Lower leg skin (tissue), 3 donors: Measurements from ENCODE around the gene ARHGEF1.

Experiments used
- POLR2A ChIP-seq, 2 donors: fragments of 450-650 bp; IDR thresholded peaks; one replicate each; pipeline ENCODE4 v1.6.1; 2016 to 2017; ENCODE audit warnings: antibody characterized with exemption in 2 of 2, mild to moderate bottlenecking in 1 of 2, moderate library complexity in 1 of 2
- TF ChIP-seq, protein P1 (sequence below), 3 donors: fragments of 450-650 bp; IDR thresholded peaks; one replicate each; pipeline ENCODE4 v1.5.1; 2016; ENCODE audit warnings: antibody characterized with exemption in 3 of 3, mild to moderate bottlenecking in 3 of 3, moderate library complexity in 2 of 3

DNA sequence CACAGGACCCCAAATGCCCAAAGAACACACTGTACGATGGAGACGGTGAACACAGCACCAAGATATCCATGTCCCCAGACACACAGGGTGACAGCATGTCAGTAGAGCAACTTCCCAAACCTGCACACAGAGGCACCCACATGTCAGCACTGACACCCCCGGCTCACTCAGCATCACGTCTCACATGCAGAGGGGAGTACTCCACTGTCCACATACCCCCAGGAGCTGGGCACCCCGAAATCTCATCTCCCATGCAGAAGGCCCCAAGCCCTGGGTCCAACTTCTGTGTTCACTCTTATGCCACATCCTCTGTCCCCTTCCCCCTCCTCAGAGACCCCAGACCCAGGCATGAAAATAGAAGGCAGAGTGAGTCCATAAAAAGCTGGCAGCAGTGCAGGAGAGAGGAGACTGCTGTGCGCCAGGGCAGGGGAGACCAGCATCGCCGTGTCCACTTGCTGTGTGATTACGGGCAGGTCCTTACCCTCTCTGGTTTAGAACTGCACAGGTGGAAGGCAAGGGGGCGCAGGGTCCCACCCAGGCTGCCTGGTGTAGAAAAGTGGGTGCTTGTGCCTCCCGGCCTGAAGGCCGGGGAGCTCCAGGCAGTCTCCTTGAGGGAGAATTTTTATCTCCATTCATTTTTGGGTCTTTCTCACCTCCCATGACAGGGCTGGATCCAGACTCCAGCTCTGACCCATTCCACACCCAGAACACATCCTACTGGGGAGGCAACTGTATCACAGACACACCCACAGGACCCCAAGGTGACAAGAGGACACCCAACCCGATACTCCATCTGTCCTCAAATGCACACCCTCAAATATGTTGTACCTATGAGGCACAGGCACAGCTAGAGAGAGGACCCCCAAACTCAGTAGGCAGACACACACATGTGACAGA lies 28.3 kb downstream of the ARHGEF1 start:
- TF ChIP-seq, protein P1, sequence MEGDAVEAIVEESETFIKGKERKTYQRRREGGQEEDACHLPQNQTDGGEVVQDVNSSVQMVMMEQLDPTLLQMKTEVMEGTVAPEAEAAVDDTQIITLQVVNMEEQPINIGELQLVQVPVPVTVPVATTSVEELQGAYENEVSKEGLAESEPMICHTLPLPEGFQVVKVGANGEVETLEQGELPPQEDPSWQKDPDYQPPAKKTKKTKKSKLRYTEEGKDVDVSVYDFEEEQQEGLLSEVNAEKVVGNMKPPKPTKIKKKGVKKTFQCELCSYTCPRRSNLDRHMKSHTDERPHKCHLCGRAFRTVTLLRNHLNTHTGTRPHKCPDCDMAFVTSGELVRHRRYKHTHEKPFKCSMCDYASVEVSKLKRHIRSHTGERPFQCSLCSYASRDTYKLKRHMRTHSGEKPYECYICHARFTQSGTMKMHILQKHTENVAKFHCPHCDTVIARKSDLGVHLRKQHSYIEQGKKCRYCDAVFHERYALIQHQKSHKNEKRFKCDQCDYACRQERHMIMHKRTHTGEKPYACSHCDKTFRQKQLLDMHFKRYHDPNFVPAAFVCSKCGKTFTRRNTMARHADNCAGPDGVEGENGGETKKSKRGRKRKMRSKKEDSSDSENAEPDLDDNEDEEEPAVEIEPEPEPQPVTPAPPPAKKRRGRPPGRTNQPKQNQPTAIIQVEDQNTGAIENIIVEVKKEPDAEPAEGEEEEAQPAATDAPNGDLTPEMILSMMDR (IDR thresholded peaks at IDR 0.05): no peak
- no peak for TF ChIP-seq POLR2A (IDR thresholded peaks at IDR 0.05)
